H1 (cell line): ENCODE measurements around the gene OLA1. TPM values are rescaled to one million over a fixed set of nuclear protein-coding genes. Genes with fewer than 3 reads are reported as not detected.

Experiments used
- ATF2 ChIP-seq: IDR thresholded peaks from 2 replicates; pipeline ENCODE4 v1.6.1; 2012; ENCODE audit warnings: low read length, inconsistent platforms
- CBX5 ChIP-seq: fragments of 300-800, 300-1000 bp; sonication (generic); IDR thresholded peaks from 2 replicates; pipeline ENCODE4 v1.7.1; 2016; ENCODE audit warnings: antibody characterized with exemption, low read length, low read depth
- CHD1 ChIP-seq: IDR thresholded peaks from 2 replicates; pipeline ENCODE4 v1.6.1; 2012; ENCODE audit warnings: low read depth, low read length, improper control_type of control experiment
- CHD7 ChIP-seq: fragments of 300-600 bp; sonication (generic); IDR thresholded peaks from 2 replicates; pipeline ENCODE4 v1.7.1; 2012; ENCODE audit warnings: low read length, moderate library complexity, mild to moderate bottlenecking, inconsistent platforms; ENCODE audit not compliant: insufficient replicate concordance
- KDM4A ChIP-seq: IDR thresholded peaks from one replicate; pipeline ENCODE4 v1.7.1; 2012; ENCODE audit warnings: low read depth, mild to moderate bottlenecking, moderate library complexity, low read length, inconsistent platforms; ENCODE audit not compliant: severe bottlenecking
- KDM5A ChIP-seq: fragments of 200-600 bp; IDR thresholded peaks from 2 replicates; pipeline ENCODE4 v1.7.1; 2012; ENCODE audit warnings: mild to moderate bottlenecking, low read length, inconsistent platforms, mixed read lengths
- POLR2A ChIP-seq, 2 experiments: IDR thresholded peaks; 1 replicate in 1 of 2; 2 replicates in 1 of 2; pipeline ENCODE4 v1.6.1; 2011; ENCODE audit warnings: low read depth in 2 of 2, low read length in 2 of 2, mild to moderate bottlenecking in 2 of 2; ENCODE audit errors: control extremely low read depth in 1 of 2
- POLR2AphosphoS5 ChIP-seq: IDR thresholded peaks from 2 replicates; pipeline ENCODE4 v1.6.1; 2011; ENCODE audit warnings: low read depth, low read length
- SIRT6 ChIP-seq: IDR thresholded peaks from one replicate; pipeline ENCODE4 v1.7.1; 2012; ENCODE audit warnings: low read length, inconsistent platforms
- TCF12 ChIP-seq: IDR thresholded peaks from 2 replicates; pipeline ENCODE4 v1.6.1; 2011; ENCODE audit warnings: low read depth, mild to moderate bottlenecking, low read length
- TEAD4 ChIP-seq: IDR thresholded peaks from 2 replicates; pipeline ENCODE4 v1.6.1; 2012; ENCODE audit warnings: low read depth, low read length, inconsistent platforms, mixed read lengths
- polyA plus RNA-seq, 7 experiments: library from polyadenylated mRNA; depleted of rRNA in 3 of 7; stranded (reverse) in 5 of 7; unstranded in 2 of 7; fragments of >200 nt in 5 of 7; fragments of 200-250 nt in 2 of 7; gene quantifications; 1 replicate in 5 of 7; 2 replicates in 1 of 7; 4 replicates in 1 of 7; pipeline versions ENCODE4 v1.2.1 to v1.2.3, GENCODE V29; 2011 to 2013; ENCODE audit warnings: missing spikeins in 2 of 7, mixed read lengths in 2 of 7
- total RNA-seq: library from RNA; stranded (reverse); fragmentation: NEBNext Ultra II Directional; extraction: Animal tissue kit (Norgen Biotek cat#: 25700); gene quantifications from 2 replicates; pipeline ENCODE4 v1.2.1, GENCODE V29; 2021

OLA1 gene
- total and polyA plus RNA-seq, 2 of the 8 experiments (the other 6 are each of a cell fraction or from before 2014, with no cell fraction given): 39.3 to 158 TPM

GRCh38 chr2:174233771-174234275 is 14.5 kb downstream of the OLA1 start (continued):
- TF ChIP-seq CHD7 (no peak), TCF12 (no peak), TEAD4 (no peak), POLR2AphosphoS5 (no peak), ATF2 (no peak), KDM4A (no peak), SIRT6 (no peak), CHD1 (no peak), POLR2A (IDR thresholded peaks at IDR 0.05; ENCODE audit: control extremely low read depth in 1 of 2, low read depth in 2 of 2, low read length in 2 of 2) (no peak), KDM5A (no peak), CBX5 (no peak)
